Endometrium (tissue), 2 donors: ENCODE data around the gene CREB3L1.

Experiments
- FAIRE-seq: peaks from 2 replicates; lab custom pipeline; 2012; peaks lifted over from hg19 to GRCh38; lab: Jason Lieb, UNC
- donor health status: control.
- donor health status: control.

Gene CREB3L1, protein sequence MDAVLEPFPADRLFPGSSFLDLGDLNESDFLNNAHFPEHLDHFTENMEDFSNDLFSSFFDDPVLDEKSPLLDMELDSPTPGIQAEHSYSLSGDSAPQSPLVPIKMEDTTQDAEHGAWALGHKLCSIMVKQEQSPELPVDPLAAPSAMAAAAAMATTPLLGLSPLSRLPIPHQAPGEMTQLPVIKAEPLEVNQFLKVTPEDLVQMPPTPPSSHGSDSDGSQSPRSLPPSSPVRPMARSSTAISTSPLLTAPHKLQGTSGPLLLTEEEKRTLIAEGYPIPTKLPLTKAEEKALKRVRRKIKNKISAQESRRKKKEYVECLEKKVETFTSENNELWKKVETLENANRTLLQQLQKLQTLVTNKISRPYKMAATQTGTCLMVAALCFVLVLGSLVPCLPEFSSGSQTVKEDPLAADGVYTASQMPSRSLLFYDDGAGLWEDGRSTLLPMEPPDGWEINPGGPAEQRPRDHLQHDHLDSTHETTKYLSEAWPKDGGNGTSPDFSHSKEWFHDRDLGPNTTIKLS

DNA sequence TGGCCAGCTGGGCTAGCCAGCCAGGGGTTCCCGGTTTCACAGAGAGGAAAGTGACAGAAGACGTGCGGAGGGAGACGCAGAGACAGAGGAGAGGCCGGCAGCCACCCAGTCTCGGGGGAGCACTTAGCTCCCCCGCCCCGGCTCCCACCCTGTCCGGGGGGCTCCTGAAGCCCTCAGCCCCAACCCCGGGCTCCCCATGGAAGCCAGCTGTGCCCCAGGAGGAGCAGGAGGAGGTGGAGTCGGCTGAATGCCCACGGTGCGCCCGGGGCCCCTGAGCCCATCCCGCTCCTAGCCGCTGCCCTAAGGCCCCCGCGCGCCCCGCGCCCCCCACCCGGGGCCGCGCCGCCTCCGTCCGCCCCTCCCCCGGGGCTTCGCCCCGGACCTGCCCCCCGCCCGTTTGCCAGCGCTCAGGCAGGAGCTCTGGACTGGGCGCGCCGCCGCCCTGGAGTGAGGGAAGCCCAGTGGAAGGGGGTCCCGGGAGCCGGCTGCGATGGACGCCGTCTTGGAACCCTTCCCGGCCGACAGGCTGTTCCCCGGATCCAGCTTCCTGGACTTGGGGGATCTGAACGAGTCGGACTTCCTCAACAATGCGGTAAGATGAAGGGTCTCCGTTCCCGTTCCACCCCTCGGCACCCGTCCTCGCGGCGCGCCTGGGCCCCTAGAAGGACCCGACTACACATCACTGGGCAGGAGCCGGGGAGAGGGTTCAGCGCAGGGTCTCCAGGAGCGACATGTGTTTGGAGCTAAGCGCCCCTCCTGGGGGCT is at the start of gene CREB3L1:
Gene CREB3L1, plus strand, starts transcription at position 41 of the 765 bp plus-strand sequence. Its CDS starts 450 bp downstream, at position 491.
- no peak for FAIRE-seq

DNA sequence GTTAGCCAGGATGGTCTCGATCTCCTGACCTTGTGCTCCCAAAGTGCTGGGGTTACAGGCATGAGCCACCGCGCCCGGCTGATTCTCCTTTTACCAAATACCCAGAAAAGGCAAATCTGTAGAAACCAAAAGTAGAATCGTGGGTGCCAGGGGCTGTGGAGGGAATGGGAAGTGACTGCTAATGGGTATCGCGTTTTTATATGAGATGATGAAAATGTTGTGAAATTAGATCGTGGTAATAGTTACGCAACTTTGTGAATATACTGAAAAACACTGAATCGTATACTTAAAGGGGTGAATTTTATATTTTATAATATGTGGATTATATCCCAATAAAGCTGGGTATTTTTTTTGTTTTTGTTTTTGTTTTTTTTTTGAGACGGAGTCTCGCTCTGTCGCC is 48.2 kb upstream of the CREB3L1 start:
- no peak for FAIRE-seq

DNA sequence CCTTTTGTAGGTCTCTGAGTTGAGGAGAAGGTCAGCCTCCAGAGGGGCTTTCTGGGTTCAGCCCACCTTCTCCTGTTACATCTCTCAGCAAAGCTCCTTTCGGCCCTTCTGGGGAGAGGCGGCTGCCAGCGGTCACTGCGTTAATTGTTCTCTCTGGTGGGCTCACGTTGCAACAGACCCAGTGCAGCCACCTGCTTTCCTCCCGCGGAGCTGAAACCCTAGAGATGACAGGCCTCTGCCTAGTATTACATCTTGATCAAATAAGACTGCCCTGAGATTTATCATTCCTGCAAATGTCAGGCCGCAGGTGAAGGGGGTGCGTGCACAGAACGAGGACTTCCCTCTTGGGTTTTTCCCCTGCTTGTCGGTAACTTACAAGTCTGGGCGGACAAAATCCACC is 43.2 kb upstream of the CREB3L1 start:
- no peak for FAIRE-seq

DNA sequence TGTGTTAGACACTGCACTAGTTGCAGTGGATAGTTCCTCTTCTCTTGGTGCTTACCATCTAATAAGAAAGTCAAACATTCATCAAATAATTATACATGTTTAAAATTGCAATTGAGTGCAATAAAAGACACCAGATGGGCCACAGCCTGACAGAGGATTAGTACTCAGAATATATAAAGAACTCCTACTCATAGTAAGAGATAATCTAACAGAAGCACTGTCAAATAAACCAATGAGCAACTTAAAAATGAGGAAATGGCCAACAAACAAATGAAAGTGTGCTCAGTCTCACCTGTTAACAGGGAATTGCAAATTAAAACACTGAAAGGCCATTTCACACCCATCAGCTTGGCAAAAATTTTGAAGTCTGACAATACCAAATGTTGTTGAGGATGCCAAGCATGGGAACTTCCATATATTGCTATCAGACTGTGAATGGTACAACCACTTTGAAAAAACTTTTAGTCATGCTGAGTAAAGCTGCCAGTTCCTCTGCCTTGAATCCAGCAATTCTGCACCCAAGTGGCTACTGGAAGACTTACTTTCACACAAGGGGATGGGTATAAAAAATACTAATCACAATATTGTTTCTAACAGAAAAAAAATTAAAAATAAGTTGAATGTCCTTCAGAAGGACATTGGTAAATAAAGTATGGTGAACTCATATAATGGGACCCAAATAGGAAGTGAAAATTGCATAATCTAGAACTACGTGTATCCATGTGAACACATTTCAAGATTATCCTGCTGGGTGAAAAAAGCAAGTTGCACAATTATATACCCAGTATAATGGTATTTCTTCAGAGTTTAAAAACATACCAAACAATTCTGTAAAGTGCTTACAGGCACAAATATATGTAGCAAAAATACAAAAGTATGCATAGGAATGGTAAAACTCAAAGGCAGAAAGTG is 41.4 kb upstream of the CREB3L1 start:
- FAIRE-seq: no peak

DNA sequence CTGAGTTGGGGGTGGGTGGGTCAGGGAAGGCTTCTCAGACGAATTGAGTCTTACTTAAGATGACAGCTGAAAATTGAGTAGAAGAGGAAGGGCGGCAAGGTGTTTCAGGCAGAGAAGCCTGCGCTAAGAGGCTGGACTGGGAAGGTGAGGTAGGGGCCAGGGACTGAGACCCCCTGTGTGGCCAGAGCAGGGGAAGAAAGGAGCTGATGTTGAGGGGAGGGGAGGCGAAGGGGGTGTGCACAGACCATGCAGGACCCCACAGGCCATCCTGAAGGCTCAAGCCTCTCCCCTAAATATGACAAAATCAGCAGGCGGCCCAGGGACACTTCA is 40.6 kb upstream of the CREB3L1 start:
- no peak for FAIRE-seq

DNA sequence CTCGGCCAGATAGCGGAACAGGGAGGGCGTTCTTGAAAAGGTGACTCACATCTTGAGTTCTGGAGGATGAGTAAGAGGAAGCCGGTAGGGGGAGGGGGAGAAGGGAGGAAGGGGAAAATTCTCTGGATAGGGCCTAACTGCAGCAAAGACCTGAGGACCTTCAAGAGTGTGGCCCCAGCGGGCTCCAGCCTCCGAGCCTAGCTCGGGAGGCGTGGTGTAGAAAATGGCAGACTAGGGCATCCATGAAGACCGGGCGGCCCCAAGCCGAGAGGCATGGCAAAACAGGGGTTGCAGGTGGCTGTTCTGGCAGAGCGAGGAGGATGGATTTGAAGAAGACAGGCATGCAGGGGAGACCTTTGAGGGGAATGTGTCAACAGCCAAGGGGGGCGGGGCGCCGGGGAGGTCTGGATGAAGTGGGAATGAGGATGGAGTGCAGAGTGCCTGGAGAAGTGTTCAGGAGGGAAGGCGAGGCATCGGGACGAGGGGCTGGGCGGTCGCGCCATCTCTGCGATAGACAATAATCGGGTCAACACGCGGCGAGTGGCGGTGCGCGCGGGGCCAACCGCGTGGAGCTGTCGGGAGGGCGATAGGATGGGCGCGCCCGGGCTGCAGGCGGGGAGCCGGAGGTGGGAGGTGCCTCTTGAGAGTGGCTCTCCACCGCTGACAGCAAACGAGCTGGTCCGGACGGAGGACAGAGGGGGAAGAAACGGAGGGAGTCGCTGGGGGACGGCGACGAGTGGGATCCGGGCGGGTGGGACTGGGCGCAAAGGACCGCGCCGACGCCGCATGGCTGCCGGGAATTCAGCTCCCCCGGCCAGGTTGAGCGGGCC is 40.0 kb upstream of the CREB3L1 start:
- FAIRE-seq: no peak

DNA sequence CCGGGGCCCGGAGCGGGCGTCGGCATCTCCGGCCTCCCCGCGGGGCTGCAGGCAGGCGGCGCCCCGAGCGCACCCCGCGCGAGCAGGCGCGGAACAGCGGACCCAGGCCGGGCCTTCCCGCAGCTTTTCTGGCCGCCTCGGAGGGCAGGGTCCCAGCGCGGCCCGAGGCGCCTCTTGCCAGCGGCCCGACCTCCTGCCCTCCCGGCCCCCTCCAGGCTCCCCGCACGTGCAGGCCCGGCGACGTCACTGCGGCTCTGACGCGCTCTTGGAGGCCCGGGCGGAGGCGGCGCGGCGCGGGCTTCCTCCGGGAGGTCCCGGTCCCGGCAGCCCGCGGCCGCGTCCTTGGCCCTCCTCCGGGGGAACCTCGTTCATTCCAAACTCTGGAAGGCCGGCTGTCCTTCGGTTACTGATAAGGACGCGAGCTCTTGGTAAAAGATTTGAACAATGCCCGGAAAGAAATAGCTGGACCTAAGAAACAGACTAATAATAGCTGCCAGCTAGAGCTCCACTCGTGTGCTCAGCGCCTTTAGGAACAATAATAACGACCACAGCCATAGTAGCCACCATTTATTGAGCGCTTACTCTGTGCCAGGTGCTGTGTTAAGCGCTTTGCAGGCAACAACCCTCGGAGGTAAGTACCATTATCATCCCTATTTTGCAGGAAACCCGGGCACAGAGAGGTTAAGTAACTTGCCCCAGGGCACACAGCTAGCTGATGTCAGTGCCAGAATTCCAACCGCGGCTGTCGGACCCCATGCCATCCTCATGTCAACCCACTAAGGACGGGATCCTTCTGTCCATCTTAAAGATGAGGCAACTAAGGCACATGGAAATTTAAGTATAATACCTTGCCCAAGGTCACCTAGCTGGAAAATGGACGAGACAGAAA is 39.1 kb upstream of the CREB3L1 start:
- FAIRE-seq: no peak

DNA sequence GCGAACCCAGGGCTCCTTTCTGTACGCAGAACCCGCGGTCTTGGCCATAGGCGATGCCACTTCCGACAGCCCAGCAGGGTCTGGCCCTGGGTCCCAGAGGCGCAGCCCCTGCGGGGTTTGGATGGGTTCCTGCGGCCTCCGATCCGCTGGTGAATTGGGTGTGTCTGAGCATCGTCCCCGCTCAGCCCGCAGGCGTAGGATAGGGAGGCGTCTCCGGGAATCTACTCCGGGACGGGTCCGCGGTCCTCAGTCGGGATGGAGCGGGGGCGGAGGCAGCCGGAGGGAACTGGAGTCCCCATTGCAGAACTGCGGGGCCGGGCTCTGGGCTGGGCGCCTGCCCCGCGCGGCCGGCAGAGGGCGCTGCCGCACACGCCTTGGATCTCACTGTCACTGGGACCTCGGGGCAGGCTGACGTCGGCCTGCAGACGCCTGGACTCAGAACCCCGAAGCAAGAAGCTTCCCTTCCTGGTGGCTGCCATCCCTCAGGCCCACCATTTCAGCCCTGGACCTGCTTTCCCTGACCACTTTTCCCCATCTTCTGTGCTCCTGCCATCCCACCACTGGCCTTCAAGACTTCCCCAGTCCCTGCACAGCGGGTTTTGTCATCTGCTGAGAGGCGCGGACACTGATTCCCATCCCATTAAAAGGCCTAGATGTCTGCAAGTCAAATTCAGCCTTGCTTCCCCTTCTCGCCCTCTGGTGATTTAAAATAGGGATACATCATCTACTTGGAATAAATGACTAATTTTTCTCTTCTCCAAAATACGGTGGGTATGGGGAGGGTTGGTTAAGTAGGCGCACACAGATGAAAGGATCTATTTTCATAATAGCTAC is 38.3 kb upstream of the CREB3L1 start:
- FAIRE-seq: no peak

DNA sequence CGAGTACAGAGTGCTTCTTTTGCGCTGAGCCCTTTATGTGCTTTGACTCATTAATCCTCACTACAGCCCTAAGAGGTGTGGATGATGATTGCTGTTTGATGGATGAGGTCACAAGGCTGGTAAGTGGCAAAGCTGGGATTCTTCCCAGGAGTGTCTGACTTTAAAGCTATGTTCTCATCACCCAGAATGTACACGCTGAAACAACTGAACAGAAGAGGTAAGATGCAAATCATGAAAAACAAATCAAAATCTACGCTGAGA is 37.7 kb upstream of the CREB3L1 start:
- no peak for FAIRE-seq

DNA sequence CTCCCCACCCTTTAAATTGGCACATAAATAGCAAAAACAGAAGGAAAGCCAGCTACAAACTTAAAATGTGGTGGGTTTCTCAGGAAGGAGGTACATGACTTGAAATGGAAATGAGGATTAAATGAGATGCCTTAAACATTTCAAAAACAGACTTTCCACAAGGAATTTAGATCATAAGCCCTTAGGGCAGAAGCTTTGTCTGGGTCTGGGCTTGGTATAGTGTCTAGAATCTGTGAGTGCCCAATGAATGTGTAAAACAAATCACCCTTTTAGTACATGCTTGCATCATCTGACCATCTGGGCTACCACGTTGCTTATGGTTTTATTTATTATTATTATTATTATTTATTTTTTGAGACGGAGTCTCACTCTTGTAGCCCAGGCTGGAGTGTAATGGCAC is 37.1 kb upstream of the CREB3L1 start:
- no peak for FAIRE-seq

DNA sequence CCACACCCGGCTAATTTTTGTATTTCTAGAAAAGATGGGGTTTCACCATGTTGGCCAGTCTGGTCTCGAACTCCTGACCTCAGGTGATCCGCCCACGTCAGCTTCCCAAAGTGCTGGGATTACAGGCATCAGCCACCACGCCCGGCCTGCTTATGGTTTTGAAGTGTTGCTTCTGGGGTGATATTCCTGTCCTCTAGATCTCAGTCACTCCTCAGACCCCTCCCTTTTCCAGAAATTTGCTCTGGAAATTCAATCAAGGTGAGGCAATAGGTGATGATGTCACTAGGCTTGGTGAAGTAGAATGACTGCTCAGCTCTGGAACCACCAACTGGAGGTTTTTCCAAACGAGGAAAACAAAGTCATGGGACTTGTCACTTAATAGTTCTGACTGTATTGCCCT is 36.6 kb upstream of the CREB3L1 start:
- no peak for FAIRE-seq

DNA sequence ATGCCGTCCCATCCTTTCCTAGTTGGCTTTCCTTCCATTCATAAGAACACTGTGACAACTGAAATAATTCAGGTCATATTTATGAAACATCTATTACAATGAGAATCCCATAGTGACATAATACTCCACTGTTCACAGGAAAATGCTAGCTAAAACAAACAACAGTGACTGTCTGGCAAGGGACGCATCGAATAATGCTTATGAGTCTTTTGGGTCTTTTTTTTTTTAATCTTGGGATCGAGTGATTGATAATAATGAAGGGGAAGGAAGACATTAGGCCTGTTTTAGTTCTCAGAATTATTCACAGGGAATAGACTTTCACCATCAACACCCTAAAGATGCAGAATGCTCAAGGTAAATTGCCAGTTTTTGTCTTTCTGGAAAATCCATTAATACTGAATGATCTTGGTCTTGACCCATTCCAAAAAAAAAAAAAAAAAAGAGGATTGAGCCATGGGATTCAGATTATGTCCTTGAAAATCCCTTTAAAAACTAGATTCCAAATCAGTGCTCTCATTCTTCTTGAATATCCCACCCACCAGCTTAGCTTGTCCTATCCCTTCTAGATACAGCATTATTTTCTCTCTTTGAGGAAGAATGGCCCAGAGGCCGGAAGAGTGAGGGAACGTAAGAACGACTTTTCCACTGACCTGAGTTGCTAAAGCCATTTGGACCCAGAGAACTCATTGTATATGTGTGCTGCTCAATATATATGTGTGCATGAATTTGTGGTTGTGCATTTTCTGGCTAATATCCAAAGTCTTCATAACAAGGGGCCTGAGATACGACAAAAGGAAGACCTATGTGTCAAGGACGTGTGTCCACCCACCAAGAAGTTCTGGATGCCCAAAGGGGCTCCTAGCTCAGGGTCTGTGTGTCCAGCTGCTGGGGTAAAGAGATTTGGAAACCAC is 35.2 kb upstream of the CREB3L1 start:
- FAIRE-seq: no peak

DNA sequence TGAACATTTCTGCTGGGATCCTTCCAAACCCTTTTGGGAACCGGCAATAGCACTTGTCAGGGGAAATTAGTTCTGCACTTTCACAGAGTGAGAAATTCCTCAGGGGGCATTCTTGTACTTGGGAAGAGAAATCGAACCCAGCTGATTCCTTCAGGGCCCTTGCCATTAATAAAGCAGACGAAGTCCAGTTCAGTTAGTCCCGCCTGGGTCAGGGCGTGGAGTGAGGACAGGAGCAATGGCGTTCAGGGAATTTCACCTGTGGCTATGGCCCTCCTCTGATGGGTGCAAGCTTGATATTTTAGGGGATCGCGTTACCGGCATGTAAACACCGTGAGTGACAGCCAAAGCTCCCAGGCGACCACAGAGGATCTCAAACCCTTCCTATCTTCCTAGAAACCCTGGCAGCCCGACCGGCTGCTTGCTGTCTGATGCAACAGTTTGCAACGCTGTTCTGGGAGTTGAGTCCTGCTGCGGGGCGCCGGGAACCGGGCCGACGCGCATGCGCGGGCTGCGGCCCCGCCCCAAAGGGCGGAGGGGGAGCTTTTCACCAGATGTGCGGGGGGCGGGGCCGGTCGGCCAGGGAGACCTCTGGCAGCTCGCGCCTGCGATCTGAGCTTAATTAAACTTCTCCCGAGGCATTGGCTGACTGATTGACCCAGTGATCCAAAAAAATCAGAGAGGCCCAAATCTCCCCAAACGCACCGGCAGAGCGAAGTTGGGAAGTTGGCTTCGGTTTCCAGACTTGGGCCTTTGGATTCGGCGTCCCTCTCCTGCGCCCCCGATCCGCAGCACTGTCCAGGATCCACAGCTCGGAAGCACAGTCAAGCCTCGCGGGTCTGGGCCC is 34.3 kb upstream of the CREB3L1 start:
- FAIRE-seq: no peak

DNA sequence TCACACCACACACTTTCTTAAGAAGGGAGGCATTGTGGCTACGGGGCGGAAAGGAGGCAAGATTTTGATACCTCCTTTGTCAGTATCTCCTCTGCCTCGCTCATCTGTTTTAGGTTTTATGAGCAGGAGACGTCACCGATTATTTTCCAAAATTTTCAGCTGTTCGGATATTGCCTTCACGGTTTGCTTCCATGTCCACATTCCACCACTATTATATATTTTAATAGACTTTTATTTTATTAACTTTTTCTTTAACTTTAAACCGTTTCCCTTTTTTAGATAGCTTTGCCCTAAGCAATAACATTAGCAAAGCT is 33.7 kb upstream of the CREB3L1 start:
- no peak for FAIRE-seq

DNA sequence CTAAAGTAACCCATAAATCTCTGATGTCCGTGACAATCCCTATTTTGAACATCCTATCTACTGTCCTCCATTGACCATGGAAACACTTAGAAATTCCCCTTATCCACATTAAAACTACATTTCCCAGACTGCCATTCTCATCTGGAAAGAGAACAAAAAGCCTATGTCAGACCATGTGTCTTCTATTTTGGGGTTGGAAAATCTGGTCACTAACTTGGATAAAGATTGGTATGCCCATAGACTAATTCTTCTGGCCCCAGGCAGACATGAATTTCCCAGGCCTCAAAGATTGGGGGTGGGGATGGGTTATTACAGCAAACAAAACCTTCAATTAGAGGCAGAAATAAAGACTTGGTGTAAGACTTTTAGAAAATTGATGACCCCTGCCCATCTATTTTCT is 30.9 kb upstream of the CREB3L1 start:
- no peak for FAIRE-seq

DNA sequence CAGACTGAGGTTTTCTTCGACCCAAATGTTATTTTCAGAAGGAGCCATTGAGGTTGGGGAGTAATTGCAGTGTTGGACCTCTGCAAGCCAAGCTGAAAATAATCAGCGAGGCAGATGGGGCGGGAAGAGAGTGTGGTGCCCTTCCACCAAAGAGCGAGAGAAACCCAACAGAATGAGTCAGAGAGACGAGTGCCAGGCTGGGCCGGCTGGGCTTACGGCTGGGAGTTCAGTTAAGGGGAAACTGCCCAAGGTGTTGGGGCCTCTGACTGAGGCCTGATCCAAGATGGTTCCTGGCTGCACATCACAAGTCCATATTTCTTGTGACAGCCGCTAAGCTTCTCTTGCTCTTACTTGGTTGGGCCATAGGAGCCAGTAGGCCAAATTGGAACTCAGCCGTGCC is 30.4 kb upstream of the CREB3L1 start:
- FAIRE-seq: no peak

DNA sequence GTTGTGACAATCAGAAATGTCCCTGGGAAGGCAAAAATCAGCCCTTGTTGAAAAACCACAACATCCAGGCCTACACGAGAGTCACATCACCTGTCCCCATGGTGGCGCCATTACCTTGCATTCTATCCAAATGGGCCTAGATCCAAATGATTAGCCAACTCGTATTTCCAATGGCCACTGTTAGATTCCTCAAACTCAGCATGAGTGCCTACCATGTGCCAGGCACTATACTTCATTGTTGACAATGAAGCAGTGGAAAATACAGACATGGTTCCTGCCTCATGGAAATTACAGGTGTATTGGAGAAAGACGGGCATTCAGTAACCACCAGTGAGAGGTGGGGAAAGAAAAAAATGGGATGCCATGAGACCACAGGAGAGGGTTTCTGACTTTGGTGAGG is 29.8 kb upstream of the CREB3L1 start:
- no peak for FAIRE-seq
